SK-N-SH (cell line): ENCODE data around the gene MAPK8IP3. TPM values are rescaled to one million over a fixed set of nuclear protein-coding genes. Genes with fewer than 3 reads are reported as not detected.

ENCODE experiments used
- CTCF ChIA-PET: fragments of 300-600, 350-600 bp; formaldehyde crosslinking; extraction: SDS; loops from one replicate; lab custom pipeline; 2021; lab: Yijun Ruan, JAX
- POLR2A ChIA-PET: fragments of 350-600 bp; sonication (Branson Sonifier 250); formaldehyde crosslinking; extraction: SDS; loops from one replicate; lab custom pipeline; 2020; ENCODE audit warnings: antibody characterized with exemption, inconsistent platforms; lab: Yijun Ruan, JAX
- DNase-seq: peaks from one replicate; pipeline ENCODE4 v3.0.0; 2012
- H2AFZ ChIP-seq: fragments of 200-600 bp; sonication (generic); 2 replicates; pipeline ENCODE4 v1.8.1; 2016; ENCODE audit warnings: antibody characterized with exemption, mild to moderate bottlenecking, low read depth
- H3F3A ChIP-seq: fragments of 200-600 bp; sonication (generic); replicated peaks from 2 replicates; pipeline ENCODE3; 2016; ENCODE audit warnings: antibody characterized with exemption, mild to moderate bottlenecking; ENCODE audit not compliant: insufficient read depth
- H3K27ac ChIP-seq, 2 experiments: fragments of 200-500 bp in 1 of 2; fragments of 200-600 bp in 1 of 2; sonication (Bioruptor generic) in 1 of 2; sonication (generic), shearing (Covaris generic) in 1 of 2; 2 replicates each; pipeline versions ENCODE4 v1.5.1 to v1.6.1; 2014 to 2016; ENCODE audit warnings: low read depth in 2 of 2, inconsistent platforms in 1 of 2, low read length in 1 of 2, mild to moderate bottlenecking in 1 of 2, mixed read lengths in 1 of 2
- H3K27me3 ChIP-seq: fragments of 200-600 bp; sonication (generic), shearing (Covaris generic); 2 replicates; pipeline ENCODE4 v1.6.1; 2016; ENCODE audit warnings: mixed run types; ENCODE audit not compliant: insufficient read depth
- H3K36me3 ChIP-seq, 2 experiments: fragments of 200-500 bp in 1 of 2; fragments of 200-600 bp in 1 of 2; sonication (Bioruptor generic) in 1 of 2; sonication (generic) in 1 of 2; replicated peaks in 1 of 2; 2 replicates each; pipeline versions ENCODE3 to v1.5.1; 2014 to 2016; ENCODE audit warnings: low read length in 1 of 2, mild to moderate bottlenecking in 1 of 2; ENCODE audit not compliant: insufficient read depth in 2 of 2, control insufficient read depth in 1 of 2
- H3K4me1 ChIP-seq, 2 experiments: fragments of 200-500 bp in 1 of 2; fragments of 200-600 bp in 1 of 2; sonication (Bioruptor generic) in 1 of 2; sonication (generic), shearing (Covaris generic) in 1 of 2; 2 replicates each; pipeline versions ENCODE4 v1.5.1 to v1.6.1; 2014 to 2016; ENCODE audit warnings: low read depth in 1 of 2, low read length in 1 of 2, mixed run types in 1 of 2; ENCODE audit not compliant: insufficient read depth in 2 of 2, control insufficient read depth in 1 of 2
- H3K4me2 ChIP-seq: fragments of 200-600 bp; sonication (generic), shearing (Covaris generic); 2 replicates; pipeline ENCODE4 v1.6.1; 2017; ENCODE audit warnings: mixed run types
- H3K4me3 ChIP-seq, 2 experiments: fragments of 200-500 bp in 1 of 2; fragments of 200-600 bp in 1 of 2; sonication (Bioruptor generic) in 1 of 2; sonication (generic), shearing (Covaris generic) in 1 of 2; 2 replicates each; pipeline versions ENCODE4 v1.5.1 to v1.8.1; 2014 to 2016; ENCODE audit warnings: low read depth in 2 of 2, inconsistent platforms in 1 of 2, low read length in 1 of 2, mild to moderate bottlenecking in 1 of 2, mixed read lengths in 1 of 2, moderate library complexity in 1 of 2
- H3K79me2 ChIP-seq: fragments of 200-600 bp; sonication (generic); 2 replicates; pipeline ENCODE4 v1.8.1; 2017; ENCODE audit warnings: mild to moderate bottlenecking; ENCODE audit not compliant: insufficient read depth
- H3K9ac ChIP-seq: fragments of 200-600 bp; sonication (generic); 2 replicates; pipeline ENCODE4 v1.6.1; 2017; ENCODE audit warnings: mixed run types
- H3K9me2 ChIP-seq: fragments of 200-600 bp; sonication (generic); 2 replicates; pipeline ENCODE4 v1.6.1; 2017; ENCODE audit warnings: mixed run types
- H3K9me3 ChIP-seq: fragments of 200-600 bp; sonication (generic); 2 replicates; pipeline ENCODE4 v1.6.1; 2017; ENCODE audit warnings: mixed run types, mild to moderate bottlenecking, moderate library complexity
- H4K20me1 ChIP-seq: fragments of 200-600 bp; sonication (generic); 2 replicates; pipeline ENCODE4 v1.6.1; 2017; ENCODE audit warnings: mild to moderate bottlenecking, mixed run types; ENCODE audit not compliant: insufficient read depth
- CHD2 ChIP-seq: fragments of 150-350 bp; IDR thresholded peaks from 2 replicates; pipeline ENCODE4 v1.6.1; 2018; ENCODE audit warnings: low read length; ENCODE audit not compliant: partially characterized antibody
- CTCF ChIP-seq: fragments of 200-600 bp; sonication (generic); IDR thresholded peaks from 2 replicates; pipeline ENCODE4 v1.6.1; 2017; ENCODE audit warnings: antibody characterized with exemption, mild to moderate bottlenecking, moderate library complexity
- ELF1 ChIP-seq: IDR thresholded peaks from 2 replicates; pipeline ENCODE4 v1.4.0; 2012
- EP300 ChIP-seq, 2 experiments: IDR thresholded peaks; 2 replicates each; pipeline versions ENCODE4 v1.4.0 to v1.6.1; 2012; ENCODE audit warnings: borderline replicate concordance in 1 of 2, low read depth in 1 of 2, low read length in 1 of 2
- FOSL2 ChIP-seq: IDR thresholded peaks from 2 replicates; pipeline ENCODE4 v1.4.0; 2012; ENCODE audit warnings: low read depth, mild to moderate bottlenecking, moderate library complexity, borderline replicate concordance
- FOXM1 ChIP-seq: IDR thresholded peaks from 2 replicates; pipeline ENCODE4 v1.4.0; 2012; ENCODE audit warnings: low read depth, mild to moderate bottlenecking
- GABPA ChIP-seq: IDR thresholded peaks from 2 replicates; pipeline ENCODE4 v1.4.0; 2012; ENCODE audit warnings: low read depth, mild to moderate bottlenecking
- MXI1 ChIP-seq: IDR thresholded peaks from 2 replicates; pipeline ENCODE4 v1.6.1; 2012; ENCODE audit warnings: mild to moderate bottlenecking, low read depth, low read length, improper control_type of control experiment
- NFIC ChIP-seq: IDR thresholded peaks from 2 replicates; pipeline ENCODE4 v1.4.0; 2012; ENCODE audit warnings: borderline replicate concordance
- PBX3 ChIP-seq: IDR thresholded peaks from 2 replicates; pipeline ENCODE4; 2012
- RXRA ChIP-seq: IDR thresholded peaks from 2 replicates; pipeline ENCODE4 v1.4.0; 2012; ENCODE audit warnings: low read depth, mild to moderate bottlenecking, borderline replicate concordance
- SMC3 ChIP-seq: IDR thresholded peaks from 2 replicates; pipeline ENCODE4 v1.6.1; 2012; ENCODE audit warnings: low read depth, low read length, improper control_type of control experiment
- TCF12 ChIP-seq: IDR thresholded peaks from 2 replicates; pipeline ENCODE4 v1.4.0; 2012
- USF1 ChIP-seq: IDR thresholded peaks from 2 replicates; pipeline ENCODE4 v1.4.0; 2012; ENCODE audit warnings: low read depth, borderline replicate concordance
- USF2 ChIP-seq: fragments of 150-350 bp; IDR thresholded peaks from 2 replicates; pipeline ENCODE4 v1.6.1; 2017; ENCODE audit warnings: antibody characterized with exemption, low read length, low read depth, borderline replicate concordance
- ZBTB33 ChIP-seq: IDR thresholded peaks from 2 replicates; pipeline ENCODE4 v1.4.0; 2012; ENCODE audit warnings: low read depth, borderline replicate concordance
- WGBS: methylation state at CpG from one replicate; pipeline ENCODE4 v1.1.6; 2017; ENCODE audit warnings: low lambda C conversion rate; 5-methylcytosine and 5-hydroxymethylcytosine counted together
- polyA plus RNA-seq, 3 experiments: library from polyadenylated mRNA; depleted of rRNA; stranded (reverse); fragments of >200 nt; gene quantifications; 2 replicates each; pipeline ENCODE4 v1.2.3, GENCODE V29; 2012

MAPK8IP3 gene
- polyA plus RNA-seq, 1 of the 3 experiments (the other 2 are of a cell fraction) = 57.3 TPM

GRCh38 chr16:1745900-1746692 is 40.1 kb downstream of the MAPK8IP3 start (continued):
- no peak for TF ChIP-seq PBX3
- TF ChIP-seq CTCF = no peak
- TF ChIP-seq FOXM1 = no peak
- no peak for TF ChIP-seq USF1
- TF ChIP-seq ZBTB33 = no peak
- TF ChIP-seq, all 33 proteins: peak for 0

GRCh38 chr16:1746693-1747195 is 40.7 kb downstream of the MAPK8IP3 start:
- CTCF ChIA-PET = interaction anchor here (1.0 kb wide), 1 partner anchor 23 kb away, joined by 4 read pairs; no protein-coding TSS in a partner anchor
- Histone ChIP-seq H3K4me1 (no peaks in the 10 kb centered on the region), H3K27me3 (no peaks in the 10 kb centered on the region), H3K9me3 (no peaks in the 10 kb centered on the region), H4K20me1 (no peaks in the 10 kb centered on the region), H3K79me2 (no peaks in the 10 kb centered on the region), H3K4me3 (no peak overlapping the region), H3K9ac (no peak overlapping the region), H2AFZ (no peak overlapping the region), H3K36me3 (peaks cover 4 to 56% of the 10 kb centered on the region in 2 experiments), H3K9me2 (no peaks in the 10 kb centered on the region), H3K4me2 (no peak overlapping the region), H3K27ac (no peak overlapping the region), H3F3A (no peaks in the 10 kb centered on the region)
- 71% methylated on average over 22 of the region's 31 CpGs for WGBS
- no peak for DNase-seq
- POLR2A ChIA-PET = no interaction called here
- no peak for TF ChIP-seq FOSL2
- no peak for TF ChIP-seq RXRA
- no peak for TF ChIP-seq USF2
- no peak for TF ChIP-seq CTCF
- TF ChIP-seq TCF12 = no peak
- TF ChIP-seq CHD2 = no peak
- no peak for TF ChIP-seq GABPA
- TF ChIP-seq NFIC = no peak
- TF ChIP-seq MXI1 = no peak
- TF ChIP-seq ELF1 = no peak
- no peak for TF ChIP-seq USF1
- TF ChIP-seq SMC3 = no peak
- TF ChIP-seq EP300 (IDR thresholded peaks at IDR 0.05; ENCODE audit: borderline replicate concordance in 1 of 2, low read depth in 1 of 2, low read length in 1 of 2) = no peak
- no peak for TF ChIP-seq ZBTB33
